Hematopoietic multipotent progenitor cell treated with erythropoietin and hydrocortisone succinate and interleukin-3 and kit ligand, for 15 days (in vitro differentiated cells): Measurements from ENCODE around the gene COPZ2.
"Not testable (repeated sequence)": the region's sequence is repeated elsewhere in the genome, so short reads cannot be mapped to it uniquely, and the experiment has no call there.

ENCODE experiments used
- DNase-seq: peaks from one replicate; pipeline ENCODE4 v3.0.0-alpha.2; 2015; ENCODE audit warnings: low spot score

COPZ2 gene

GRCh38 chr17:48055531-48056245 lies 18.1 kb upstream of the COPZ2 start:
- DNase-seq: peak; percentile 29

DNA sequence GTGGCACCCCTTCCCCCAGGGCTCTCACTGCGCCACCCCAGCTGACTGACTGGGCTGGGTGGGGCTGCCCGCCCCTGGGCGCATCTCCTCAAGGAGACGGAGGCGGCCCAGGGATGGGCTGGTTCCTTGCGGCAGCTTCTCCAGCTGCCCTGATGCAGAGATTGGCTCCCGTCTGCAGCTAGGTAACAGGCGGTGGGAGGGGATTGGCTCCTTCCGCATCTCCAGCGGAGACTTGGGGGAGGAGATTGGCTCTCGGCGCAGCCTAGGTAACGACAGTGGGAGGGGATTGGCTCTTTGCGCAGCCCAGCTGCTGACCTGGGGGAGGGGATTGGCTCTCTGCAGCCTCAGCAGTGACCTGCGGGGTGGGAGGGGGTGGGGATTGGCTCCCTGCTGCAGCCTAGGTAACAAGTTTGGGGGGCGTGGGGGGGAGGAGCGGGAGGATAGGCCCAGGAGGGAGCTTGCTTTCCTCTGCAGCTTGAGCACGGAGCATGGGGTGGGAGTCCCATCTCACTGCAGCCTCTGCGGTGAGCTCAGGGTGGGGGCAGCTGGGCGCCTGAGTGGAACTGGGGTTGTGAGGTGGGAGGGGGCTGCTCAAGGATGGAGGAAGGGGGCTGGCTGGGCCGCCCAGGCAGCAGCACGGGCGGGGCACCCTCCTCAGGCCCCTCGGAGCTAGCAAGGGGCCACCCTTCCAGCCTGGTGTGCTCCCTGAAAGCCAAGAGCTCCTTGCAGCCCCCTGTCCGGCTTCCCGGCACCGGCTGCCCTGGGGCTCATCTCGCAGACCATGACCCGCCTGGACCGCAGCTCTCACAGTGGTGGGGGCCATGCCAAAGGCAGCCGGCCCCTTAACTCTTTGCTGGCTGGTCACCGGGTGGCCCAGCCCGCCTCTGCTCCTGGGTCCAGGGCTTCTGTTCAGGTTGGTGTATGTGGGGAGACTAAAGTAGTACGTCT lies 16.9 kb upstream of the COPZ2 start:
- DNase-seq: no peak

DNA sequence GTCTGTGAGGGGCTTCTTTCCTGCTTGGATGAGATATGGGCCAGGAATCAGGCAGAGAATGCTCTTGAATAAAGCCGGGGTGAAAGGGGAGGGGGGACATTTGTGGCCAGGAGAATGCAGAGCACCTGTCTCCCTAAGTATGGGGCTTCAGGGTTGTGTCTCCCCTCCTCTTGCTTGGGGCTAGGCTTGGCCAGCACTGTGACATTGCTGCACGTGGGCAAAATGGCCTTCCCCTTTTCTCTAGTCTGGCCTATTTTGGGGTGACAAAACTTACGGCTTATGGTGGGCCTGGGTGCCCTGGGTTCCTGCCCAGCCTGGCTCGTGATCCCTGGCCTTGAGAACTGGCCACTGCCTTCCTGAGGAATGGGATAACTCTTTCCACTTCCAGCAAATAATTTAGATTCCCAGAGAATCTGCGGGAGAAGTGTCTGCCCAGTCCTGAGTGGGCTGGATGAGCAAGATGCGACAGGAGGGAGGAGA lies 16.2 kb upstream of the COPZ2 start:
- no peak for DNase-seq

GRCh38 chr17:48052956-48053757 lies 15.6 kb upstream of the COPZ2 start:
- DNase-seq: no peak

GRCh38 chr17:48051706-48052486 lies 14.3 kb upstream of the COPZ2 start:
- DNase-seq: peak; percentile 32

DNA sequence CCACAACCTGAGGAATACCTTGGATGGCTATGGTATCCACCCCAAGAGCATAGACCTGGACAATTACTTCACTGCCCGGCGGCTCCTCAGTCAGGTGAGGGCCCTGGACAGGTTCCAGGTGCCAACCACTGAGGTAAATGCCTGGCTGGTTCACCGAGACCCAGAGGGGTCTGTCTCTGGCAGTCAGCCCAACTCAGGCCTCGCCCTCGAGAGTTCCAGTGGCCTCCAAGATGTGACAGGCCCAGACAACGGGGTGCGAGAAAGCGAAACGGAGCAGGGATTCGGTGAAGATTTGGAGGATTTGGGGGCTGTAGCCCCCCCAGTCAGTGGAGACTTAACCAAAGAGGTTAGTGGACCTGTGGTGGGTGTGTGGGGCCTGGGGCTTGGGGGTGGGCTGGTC lies 13.7 kb upstream of the COPZ2 start:
- DNase-seq: no peak

GRCh38 chr17:48048384-48049126 lies 11.0 kb upstream of the COPZ2 start:
- peak; percentile 59 for DNase-seq

- peak; percentile 98 for DNase-seq
Measured at GRCh38 chr17:48047741-48048383, 10.3 kb upstream of the COPZ2 start, which contains the start of gene NFE2L1. TSS of gene NFE2L1 (plus strand) at chr17:48048359. CDS start at chr17:48051119, 2,760 bp downstream.

GRCh38 chr17:48047113-48047740 lies 9.6 kb upstream of the COPZ2 start:
- DNase-seq: peak; percentile 22

GRCh38 chr17:48046296-48046695 lies 8.7 kb upstream of the COPZ2 start:
- DNase-seq: no peak

- no peak for DNase-seq
Measured at GRCh38 chr17:48045316-48046001, 7.9 kb upstream of the COPZ2 start.

DNA sequence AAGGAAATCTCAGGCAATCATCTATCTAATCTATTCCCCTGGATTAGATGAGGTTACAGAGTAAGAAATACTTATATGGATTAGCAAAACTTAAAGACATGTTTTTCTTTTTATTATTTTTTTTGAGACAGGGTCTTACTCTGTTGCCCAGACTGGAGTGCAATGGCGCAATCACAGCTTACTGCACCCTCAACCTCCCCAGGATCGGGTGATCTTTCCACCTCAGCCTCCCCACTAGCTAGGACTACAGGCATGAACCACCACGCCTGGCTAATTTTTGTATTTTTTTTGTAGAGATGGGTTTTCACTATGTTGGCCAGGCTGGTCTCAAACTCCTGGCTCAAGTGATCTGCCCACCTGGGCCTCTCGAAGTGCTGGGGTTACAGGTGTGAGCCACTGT lies 7.3 kb upstream of the COPZ2 start:
- DNase-seq: no peak

GRCh38 chr17:48043176-48043575 lies 5.6 kb upstream of the COPZ2 start:
- DNase-seq: no peak

DNA sequence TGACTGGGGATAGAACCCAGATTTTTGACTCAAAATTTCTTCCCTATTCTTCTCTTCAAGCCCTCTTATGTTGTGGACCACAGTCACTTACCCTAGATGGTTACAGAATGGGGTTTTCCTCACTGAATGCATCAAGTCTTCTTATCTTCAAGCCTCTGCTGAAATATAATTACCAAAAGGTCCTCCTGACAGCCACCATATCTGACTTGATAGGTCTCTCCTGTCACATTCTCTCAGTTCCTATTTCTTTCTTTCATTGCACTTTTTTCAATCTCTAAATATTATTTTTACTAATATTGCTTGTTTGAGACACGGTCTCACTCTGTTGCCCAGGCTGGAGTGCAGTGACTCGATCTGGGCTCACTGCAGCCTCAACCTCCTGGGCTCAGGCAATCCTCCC lies 1.1 kb upstream of the COPZ2 start:
- DNase-seq: no peak

DNA sequence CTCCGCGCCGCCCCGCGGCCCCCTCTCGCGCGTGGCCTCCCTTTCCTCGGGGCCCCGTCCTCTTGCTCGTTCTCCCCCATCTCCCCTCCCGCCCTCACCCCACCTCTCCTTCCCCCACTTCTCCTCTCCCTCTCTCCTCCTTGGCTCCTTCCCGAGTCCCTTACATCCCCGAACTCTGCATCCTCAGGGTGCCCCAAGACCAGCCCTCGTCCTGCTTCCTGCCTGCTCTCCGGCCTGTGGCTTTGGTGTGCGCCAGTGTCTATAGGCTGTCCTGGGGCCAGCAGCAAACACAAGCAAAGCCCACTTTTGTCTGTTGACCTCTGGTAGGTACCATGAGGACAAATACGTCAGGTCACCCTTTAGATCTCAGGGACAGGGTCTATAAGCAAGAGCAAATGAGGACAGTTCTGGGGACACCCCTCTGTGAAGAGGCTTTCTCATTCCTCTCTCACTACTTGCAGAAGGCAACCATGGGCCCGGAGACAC lies 284 bp upstream of the COPZ2 start:
- DNase-seq: no peak

- no peak for DNase-seq
Measured at GRCh38 chr17:48036693-48037035, 933 bp downstream of the COPZ2 start.

GRCh38 chr17:48034734-48035133 lies 2.9 kb downstream of the COPZ2 start:
- DNase-seq: not testable (repeated sequence)

DNA sequence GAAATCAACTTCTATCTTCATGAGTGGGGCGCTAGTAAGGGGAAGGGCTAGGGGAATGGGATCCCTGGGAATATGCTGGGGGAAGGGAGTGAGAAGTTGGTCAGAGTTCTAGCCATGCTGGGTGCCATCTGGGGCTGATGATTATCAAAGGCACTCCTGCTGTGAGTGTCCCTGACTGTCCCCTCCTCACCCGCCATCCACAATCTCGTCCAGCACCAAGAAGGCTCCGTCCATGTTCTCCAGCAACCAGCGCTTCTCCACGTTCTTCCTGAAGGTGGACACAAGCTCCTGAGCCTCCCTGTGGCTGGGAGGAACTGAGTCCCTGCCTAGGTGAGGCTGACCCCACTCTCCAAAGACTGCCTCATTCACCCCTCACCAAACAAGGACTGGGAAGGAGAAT lies 5.6 kb downstream of the COPZ2 start:
- no peak for DNase-seq

- DNase-seq: no peak
Measured at GRCh38 chr17:48030531-48030930, 7.1 kb downstream of the COPZ2 start.
